Ecto neural progenitor cell (in vitro differentiated cells): ENCODE measurements around the gene MAGI1.

Experiments
- DNase-seq: peaks from one replicate; pipeline ENCODE4 v3.0.0-alpha.2; 2018; ENCODE audit warnings: low spot score

Gene MAGI1

DNA sequence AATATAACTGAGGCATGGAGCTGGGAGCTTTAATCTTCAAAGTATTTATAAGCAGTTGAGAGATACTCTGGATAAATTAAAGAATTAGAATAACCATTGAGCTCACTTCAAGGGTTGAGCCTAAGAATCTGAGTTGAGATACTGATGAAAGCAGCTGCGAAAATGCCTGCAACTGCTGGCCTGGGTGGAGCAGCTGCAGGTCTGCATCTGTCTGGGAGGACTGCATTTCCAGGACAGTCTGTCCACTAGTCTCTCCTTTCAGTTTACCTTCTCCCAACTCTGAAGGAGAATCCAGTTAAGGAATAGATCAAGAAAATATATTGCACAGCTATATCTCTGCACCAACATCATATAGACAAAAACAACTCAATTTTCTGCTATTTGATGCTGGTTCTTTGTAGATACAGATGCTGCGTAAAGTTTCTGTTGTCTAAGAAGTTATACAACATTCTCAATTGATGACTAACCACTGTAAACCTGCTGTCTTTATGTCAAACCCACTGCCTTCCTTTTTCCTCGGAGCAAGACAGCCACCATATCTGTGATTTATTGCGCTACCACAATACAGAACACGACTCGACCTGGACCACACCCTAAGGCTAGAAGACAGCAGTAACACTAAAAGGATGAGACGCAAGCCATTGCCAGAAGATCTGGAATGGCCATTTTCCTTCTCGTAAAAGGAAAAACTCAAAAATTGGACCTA, 245.1 kb downstream of the MAGI1 start:
- no peak for DNase-seq

GRCh38 chr3:65788461-65788860, 250.3 kb downstream of the MAGI1 start:
- no peak for DNase-seq

DNA sequence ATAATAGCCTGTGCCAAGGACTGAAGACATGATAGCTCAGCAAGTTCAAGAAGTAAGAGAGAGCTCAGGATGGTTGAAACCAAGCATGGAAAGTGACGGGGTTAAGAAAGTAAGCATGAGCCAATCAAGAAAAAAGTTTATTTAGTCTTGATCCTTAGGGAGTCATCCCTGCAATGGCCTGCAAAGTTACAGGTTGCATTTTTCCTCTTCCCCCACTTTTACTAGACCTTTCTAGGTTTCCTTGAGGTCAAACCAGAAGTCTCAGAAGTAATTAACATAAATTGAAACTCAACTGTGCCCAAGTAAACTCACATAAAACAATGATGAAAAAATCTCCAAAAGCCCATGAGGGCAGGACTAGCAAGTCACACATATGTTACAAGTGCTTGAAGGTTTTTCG, 250.9 kb downstream of the MAGI1 start:
- DNase-seq = no peak

GRCh38 chr3:65787340-65787739, 251.4 kb downstream of the MAGI1 start:
- no peak for DNase-seq

GRCh38 chr3:65786890-65787289, 251.8 kb downstream of the MAGI1 start:
- DNase-seq = no peak

GRCh38 chr3:65785065-65785645, 253.6 kb downstream of the MAGI1 start:
- no peak for DNase-seq

DNA sequence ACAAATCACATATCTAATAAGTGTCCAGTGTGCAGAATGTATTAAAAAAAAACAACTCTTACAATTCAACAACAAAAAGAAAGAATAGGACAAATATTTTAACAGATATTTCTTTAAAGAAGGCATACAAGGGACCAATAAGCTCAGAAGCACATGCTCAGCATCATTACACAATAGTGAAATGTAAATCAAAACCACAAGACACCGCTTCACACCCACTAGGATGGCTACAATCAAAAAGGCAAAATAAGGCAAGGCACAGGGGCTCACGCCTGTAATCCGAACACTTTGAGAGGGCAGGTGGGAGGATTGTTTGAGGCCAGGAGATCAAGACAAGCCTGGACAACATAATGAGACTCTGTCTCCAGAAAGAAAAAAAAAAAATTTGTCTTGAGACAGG, 255.6 kb downstream of the MAGI1 start:
- DNase-seq = no peak

DNA sequence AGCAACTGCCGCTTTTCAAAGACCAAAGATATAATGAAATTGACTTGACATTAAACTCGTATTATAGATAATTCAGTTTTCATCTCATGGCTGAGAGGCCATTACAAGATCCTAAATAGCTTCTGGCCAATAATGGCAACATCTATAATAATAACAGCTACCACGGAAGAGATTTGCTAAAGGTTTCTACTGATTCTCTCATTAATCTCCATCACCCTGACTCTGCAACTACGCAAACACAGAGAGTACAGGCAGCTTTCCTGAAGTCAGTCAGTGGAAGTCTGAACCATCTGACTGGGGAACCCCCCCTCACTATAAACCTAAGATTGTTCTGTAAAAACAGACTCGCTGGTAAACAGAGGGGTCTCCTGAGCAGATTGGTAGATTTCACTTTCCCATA, 257.1 kb downstream of the MAGI1 start:
- DNase-seq = no peak

- no peak for DNase-seq
Measured at GRCh38 chr3:65779390-65779789, 259.3 kb downstream of the MAGI1 start.

DNA sequence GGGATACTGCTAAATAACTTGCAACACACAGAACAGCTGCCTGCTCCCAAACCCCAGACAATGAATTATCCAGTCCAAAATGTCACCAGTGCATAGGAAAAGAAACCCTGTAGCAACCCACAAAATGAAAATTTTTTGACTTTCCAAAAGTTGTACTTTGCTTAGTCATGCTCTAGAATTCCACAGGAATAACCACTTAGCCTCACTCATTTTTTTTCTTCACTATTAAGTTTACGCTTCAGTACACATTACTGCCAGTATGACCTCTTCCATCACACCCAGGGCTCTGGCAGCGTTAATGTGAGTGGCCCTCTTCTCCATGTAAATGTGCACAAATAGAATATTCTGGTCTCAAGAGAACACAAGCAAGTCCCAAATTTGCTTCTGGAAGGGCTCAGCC, 259.8 kb downstream of the MAGI1 start:
- no peak for DNase-seq

DNA sequence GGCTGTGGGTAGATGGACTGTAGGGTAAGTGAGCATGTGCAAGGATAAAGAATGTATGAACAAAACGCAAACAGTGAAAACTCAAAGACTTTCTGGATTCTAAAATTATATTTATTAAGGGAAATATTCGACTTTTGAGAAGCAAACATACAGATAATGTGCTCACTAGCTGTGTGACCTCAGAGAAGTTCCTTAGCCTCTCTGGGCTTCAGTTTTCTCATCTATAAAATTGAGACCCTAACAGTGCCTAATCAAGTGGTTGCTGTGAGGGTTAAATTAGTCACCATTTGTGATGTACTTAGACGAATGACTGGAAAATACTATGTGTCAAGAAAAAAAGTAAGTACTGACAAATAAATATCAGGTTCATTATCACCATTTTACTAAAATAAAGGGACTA, 261.7 kb downstream of the MAGI1 start:
- no peak for DNase-seq

- no peak for DNase-seq
Measured at GRCh38 chr3:65776494-65776893, 262.2 kb downstream of the MAGI1 start.

GRCh38 chr3:65776081-65776480, 262.6 kb downstream of the MAGI1 start:
- no peak for DNase-seq

DNA sequence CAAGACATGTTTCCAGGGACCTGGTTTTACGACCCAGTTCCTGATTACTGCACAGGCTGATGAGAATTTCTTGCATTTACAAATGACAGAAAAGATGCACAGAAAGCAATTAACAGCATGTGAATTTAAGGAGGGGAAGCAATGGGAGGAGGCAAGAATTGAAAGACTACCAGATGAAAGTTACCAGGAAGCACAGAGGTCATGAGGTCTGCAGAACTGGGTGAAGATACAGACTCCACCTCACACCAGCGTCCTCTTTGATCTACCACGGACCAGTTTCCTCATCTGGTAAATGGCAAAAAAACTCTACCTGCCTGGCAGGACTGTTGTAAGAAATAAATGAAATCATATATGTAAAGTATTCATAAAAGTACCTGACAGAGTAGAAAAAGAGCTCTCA, 266.0 kb downstream of the MAGI1 start:
- no peak for DNase-seq

- DNase-seq = no peak
Measured at GRCh38 chr3:65767551-65767950, 271.2 kb downstream of the MAGI1 start.

- DNase-seq = no peak
Measured at GRCh38 chr3:65762235-65762580, 276.5 kb downstream of the MAGI1 start.

GRCh38 chr3:65761446-65762234, 277.1 kb downstream of the MAGI1 start:
- no peak for DNase-seq

DNA sequence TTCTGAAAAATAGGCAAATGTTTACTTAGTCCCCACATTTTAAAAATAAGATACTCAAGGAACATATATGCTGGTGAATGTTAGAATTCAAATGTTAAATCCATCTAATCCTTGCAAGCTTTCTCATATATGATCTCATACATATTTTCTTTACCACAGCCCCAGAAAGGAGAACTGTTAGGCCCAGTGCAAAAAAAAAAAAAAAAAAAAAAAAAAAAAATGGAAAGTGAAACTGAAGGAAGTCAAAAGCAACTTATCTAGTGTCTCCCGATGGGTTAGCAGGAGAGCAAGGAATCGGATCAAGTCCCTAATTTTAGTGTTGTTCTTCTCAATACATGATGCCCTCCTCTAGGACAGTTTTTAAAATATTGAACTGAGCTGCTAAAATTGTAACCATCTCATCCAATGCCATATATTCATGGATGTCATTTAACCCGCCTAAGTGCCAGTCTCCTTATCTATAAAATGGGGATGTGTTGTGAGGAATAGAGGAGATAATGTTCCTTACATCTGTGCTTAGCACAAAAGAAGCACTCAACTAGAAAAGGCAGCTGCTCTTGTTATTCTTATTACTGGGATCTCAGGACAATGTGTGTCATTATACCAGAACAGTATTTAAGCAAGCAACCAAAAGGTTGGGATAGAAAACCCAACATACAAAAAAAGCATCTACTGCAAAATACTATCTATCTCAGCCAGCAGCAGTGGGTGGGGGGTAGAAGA, 279.7 kb downstream of the MAGI1 start:
- no peak for DNase-seq

- no peak for DNase-seq
Measured at GRCh38 chr3:65758438-65758837, 280.3 kb downstream of the MAGI1 start.

- DNase-seq = no peak
Measured at GRCh38 chr3:65752636-65753035, 286.1 kb downstream of the MAGI1 start.

GRCh38 chr3:65751123-65751700, 287.5 kb downstream of the MAGI1 start:
- DNase-seq = peak; percentile 76

GRCh38 chr3:65749066-65749465, 289.7 kb downstream of the MAGI1 start:
- DNase-seq = no peak
